Activated CD4-positive, alpha-beta memory T cell treated with anti-CD3 and anti-CD28 coated beads for 36 hours (primary cell): ENCODE results near the gene INSYN1. TPM values are rescaled to one million over a fixed set of nuclear protein-coding genes. Genes with fewer than 3 reads are reported as not detected.
"Not testable (repeated sequence)": the region's sequence is repeated elsewhere in the genome, so short reads cannot be mapped to it uniquely, and the experiment has no call there.

ENCODE experiments used
- CTCF ChIA-PET: fragments of 350-600 bp; sonication (Branson Sonifier 250); formaldehyde crosslinking; loops from one replicate; lab custom pipeline; 2021; ENCODE audit warnings: antibody characterized with exemption, inconsistent platforms; lab: Charles Lee
- POLR2A ChIA-PET: fragments of 350-600 bp; sonication (Branson Sonifier 250); formaldehyde crosslinking; loops from one replicate; lab custom pipeline; 2021; ENCODE audit warnings: antibody characterized with exemption; lab: Charles Lee
- DNase-seq: peaks from one replicate; pipeline ENCODE4 v3.0.0-alpha.2; 2020
- H3K27ac Mint-ChIP-seq: one replicate; pipeline ENCODE4 v1.8.0; 2021; ENCODE audit warnings: mixed read lengths
- H3K27me3 Mint-ChIP-seq: one replicate; pipeline ENCODE4 v1.8.0; 2021; ENCODE audit warnings: mixed read lengths
- H3K36me3 Mint-ChIP-seq: one replicate; pipeline ENCODE4 v1.8.0; 2021; ENCODE audit warnings: mixed read lengths
- H3K4me1 Mint-ChIP-seq: one replicate; pipeline ENCODE4 v1.8.0; 2021; ENCODE audit warnings: low read depth, mixed read lengths
- H3K4me3 Mint-ChIP-seq: one replicate; pipeline ENCODE4 v1.8.0; 2021; ENCODE audit warnings: mild to moderate bottlenecking, mixed read lengths
- H3K9me3 Mint-ChIP-seq: one replicate; pipeline ENCODE4 v1.8.0; 2021; ENCODE audit warnings: mixed read lengths
- intact Hi-C: fragments of 100-400 bp; cut with micrococcal nuclease; formaldehyde crosslinking; loops from one replicate; pipeline ENCODE4 v1.15.1; 2023
- total RNA-seq, 2 experiments: library from RNA; stranded (reverse); gene quantifications; one replicate each; pipeline ENCODE4 v1.2.3, GENCODE V29; 2021

INSYN1 gene
- total RNA-seq, 2 experiments from 2014 or later: not detected

DNA sequence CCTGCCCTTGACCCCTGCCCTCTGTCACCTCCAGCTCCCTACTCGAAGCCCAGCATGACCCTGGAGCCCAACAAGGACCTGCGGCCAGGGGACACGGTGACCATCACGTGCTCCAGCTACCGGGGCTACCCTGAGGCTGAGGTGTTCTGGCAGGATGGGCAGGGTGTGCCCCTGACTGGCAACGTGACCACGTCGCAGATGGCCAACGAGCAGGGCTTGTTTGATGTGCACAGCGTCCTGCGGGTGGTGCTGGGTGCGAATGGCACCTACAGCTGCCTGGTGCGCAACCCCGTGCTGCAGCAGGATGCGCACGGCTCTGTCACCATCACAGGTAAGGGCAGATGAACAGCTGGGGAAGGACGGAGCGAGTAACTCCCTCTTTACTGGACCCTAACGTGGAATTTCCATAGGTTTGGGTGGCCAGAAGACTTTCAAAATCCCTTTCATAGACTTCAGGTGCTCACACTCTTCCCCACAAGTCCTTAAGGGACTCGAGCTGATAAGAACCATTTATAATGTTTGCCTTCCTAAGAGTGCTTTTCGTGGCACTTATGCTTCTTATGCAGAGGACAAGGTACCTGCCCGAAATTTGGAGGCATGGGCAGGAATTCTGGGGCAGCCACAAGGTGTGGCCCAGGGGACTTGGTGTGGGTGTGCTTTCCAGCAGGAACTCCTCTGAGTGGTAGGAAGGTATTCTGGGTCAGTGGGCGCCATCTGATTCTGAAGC, 48.8 kb downstream of the INSYN1 start:
- POLR2A ChIA-PET: not testable (repeated sequence)

GRCh38 chr15:73703601-73704000, 49.5 kb downstream of the INSYN1 start:
- H3K27ac Mint-ChIP-seq, H3K4me3 Mint-ChIP-seq, POLR2A ChIA-PET, H3K9me3 Mint-ChIP-seq, H3K36me3 Mint-ChIP-seq, DNase-seq, H3K4me1 Mint-ChIP-seq: not testable (repeated sequence)
- intact Hi-C loops: loop anchor here (5.0 kb wide), 1 partner anchor 396 kb away; no protein-coding TSS in a partner anchor
- peaks cover 15% of the 10 kb centered on the region for H3K27me3 Mint-ChIP-seq
- CTCF ChIA-PET: interaction anchor here (1.0 to 18.1 kb wide), 6 partner anchors 12 to 150 kb away, joined by 4 to 437 read pairs (median 14); partner anchors contain the start of genes CD276 and NPTN

More for the DNA sequence above, 48.8 kb downstream of the INSYN1 start:
- not testable (repeated sequence) for H3K4me1 Mint-ChIP-seq, DNase-seq, H3K27me3 Mint-ChIP-seq, H3K36me3 Mint-ChIP-seq, H3K4me3 Mint-ChIP-seq, H3K27ac Mint-ChIP-seq, H3K9me3 Mint-ChIP-seq
- CTCF ChIA-PET: interaction anchor here (0.6 to 18.1 kb wide), 30 partner anchors 9 to 471 kb away, joined by 3 to 437 read pairs (median 5); partner anchors contain the start of genes CD276 and NPTN
- intact Hi-C loops: loop anchor here (5.0 kb wide), 1 partner anchor 397 kb away; no protein-coding TSS in a partner anchor

GRCh38 chr15:73702311-73703239, 50.6 kb downstream of the INSYN1 start:
- POLR2A ChIA-PET: interaction anchor here (0.7 kb wide), 1 partner anchor 525 kb away, joined by 3 read pairs; no protein-coding TSS in a partner anchor
- H3K27me3 Mint-ChIP-seq: peaks cover 20% of the 10 kb centered on the region
- H3K9me3 Mint-ChIP-seq, DNase-seq, H3K4me3 Mint-ChIP-seq, H3K27ac Mint-ChIP-seq, H3K36me3 Mint-ChIP-seq: not testable (repeated sequence)
- CTCF ChIA-PET: interaction anchor here (1.1 to 18.1 kb wide), 3 partner anchors 20 to 65 kb away, joined by 3 to 437 read pairs (median 432); partner anchors contain the start of genes CD276 and NPTN
- intact Hi-C loops: loop anchor here (5.0 kb wide), 1 partner anchor 395 kb away; no protein-coding TSS in a partner anchor
- peaks cover 13% of the 10 kb centered on the region for H3K4me1 Mint-ChIP-seq

DNA sequence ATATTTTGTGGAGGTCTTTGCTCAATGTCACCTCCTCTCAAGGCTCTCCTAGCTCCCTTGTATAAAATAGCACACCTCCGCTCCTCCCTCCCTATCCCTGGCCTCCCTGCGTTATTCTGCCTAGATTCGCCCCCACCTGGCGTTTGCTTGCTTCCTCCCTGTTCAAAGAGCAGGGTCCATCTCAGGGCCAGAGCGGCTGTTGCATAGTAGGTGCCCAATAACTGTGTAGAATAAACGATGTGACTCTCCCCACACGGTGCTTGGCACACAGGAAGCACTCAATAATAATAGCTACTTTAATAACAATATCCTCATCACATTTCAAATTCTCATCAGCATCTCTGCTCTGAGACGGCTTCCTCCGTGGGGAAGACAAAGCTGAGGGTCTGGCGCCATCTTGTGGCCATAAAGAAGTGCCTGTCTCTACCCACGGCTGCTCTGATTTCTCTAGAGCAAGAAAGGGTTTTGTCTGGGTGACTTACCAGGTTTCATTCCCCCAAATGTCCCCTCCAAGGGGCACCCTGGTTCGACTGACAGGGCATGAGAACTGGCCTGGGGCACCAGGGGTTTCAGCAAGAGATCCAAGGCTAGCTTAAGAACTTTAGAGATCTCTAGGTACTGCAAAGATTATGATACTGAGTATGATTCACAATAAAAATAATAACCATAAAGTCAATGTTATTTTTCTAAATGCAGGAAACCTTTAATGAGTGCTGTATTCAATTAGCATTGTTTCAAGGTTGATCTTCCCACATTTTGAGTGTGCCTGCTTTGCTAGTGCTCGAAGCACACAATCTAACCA, 52.9 kb downstream of the INSYN1 start:
- Mint-ChIP-seq H3K27me3 (peaks cover 33% of the 10 kb centered on the region), H3K27ac (peak overlapping the region; percentile 56), H3K9me3 (no peaks in the 10 kb centered on the region), H3K4me3 (peak overlapping the region; percentile 33), H3K4me1 (peaks cover 25% of the 10 kb centered on the region), H3K36me3 (no peaks in the 10 kb centered on the region)
- ChIA-PET CTCF (interaction anchor here (0.6 to 18.1 kb wide), 34 partner anchors 9 to 459 kb away, joined by 3 to 437 read pairs (median 4); partner anchors contain the start of genes CD276 and NPTN), POLR2A (interaction anchor here (1.1 kb wide), 1 partner anchor 23 kb away, joined by 3 read pairs; no protein-coding TSS in a partner anchor)
- DNase-seq: peak; percentile 85
- intact Hi-C loops: loop anchor here (1.0 to 5.0 kb wide), 5 partner anchors 23 to 459 kb away; no protein-coding TSS in a partner anchor

DNA sequence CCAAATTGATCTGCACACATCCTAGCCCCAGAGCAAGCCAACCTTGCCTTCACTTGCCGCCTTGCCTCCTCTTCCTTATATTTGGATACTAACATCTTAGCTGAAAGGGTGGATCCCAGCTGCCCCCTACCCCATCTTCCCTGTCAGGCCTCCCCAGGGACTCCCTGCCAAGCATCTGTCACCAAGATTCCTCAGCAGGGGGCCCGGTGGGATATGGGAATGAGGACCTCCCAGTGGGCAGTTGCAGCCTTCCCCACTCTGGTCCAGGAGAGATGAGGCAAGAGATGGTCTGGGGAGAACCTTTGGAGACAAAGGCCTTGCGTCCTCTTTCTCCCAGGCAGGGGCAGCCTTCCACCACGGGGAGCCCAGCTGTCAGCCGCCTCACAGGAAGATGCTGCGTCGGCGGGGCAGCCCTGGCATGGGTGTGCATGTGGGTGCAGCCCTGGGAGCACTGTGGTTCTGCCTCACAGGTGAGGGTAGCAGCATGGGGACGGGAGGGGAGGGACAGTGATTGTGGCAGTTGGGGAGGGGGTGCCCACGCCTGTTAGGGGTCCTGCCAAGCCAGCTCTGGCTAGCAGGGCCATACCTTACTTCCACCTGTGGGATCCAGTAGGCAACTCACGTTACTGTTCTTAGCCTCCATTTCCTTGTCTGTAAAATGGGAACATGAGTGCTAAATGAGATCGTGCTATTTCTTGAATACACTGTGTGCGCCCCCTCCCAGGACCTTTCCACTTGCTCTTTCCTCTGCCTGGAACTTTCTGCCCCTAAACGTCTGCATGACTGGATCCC, 53.7 kb downstream of the INSYN1 start:
- Mint-ChIP-seq H3K36me3 (no peaks in the 10 kb centered on the region), H3K27me3 (peaks cover 38% of the 10 kb centered on the region), H3K4me3 (no peak overlapping the region), H3K4me1 (peaks cover 26% of the 10 kb centered on the region), H3K27ac (no peak overlapping the region), H3K9me3 (no peaks in the 10 kb centered on the region)
- no peak for DNase-seq
- ChIA-PET POLR2A (interaction anchor here (1.1 to 1.4 kb wide), 2 partner anchors 22 to 66 kb away, joined by 3 to 4 read pairs; no protein-coding TSS in a partner anchor), CTCF (interaction anchor here (0.5 to 18.1 kb wide), 37 partner anchors 8 to 458 kb away, joined by 3 to 437 read pairs (median 4); partner anchors contain the start of genes CD276 and NPTN)
- intact Hi-C loops: loop anchor here (1.0 to 10.0 kb wide), 6 partner anchors 22 to 915 kb away; partner anchors contain the start of gene ADPGK

GRCh38 chr15:73697033-73697467, 56.1 kb downstream of the INSYN1 start:
- no peaks in the 10 kb centered on the region for H3K36me3 Mint-ChIP-seq
- H3K27me3 Mint-ChIP-seq: peaks cover 53% of the 10 kb centered on the region
- H3K4me3 Mint-ChIP-seq: peak overlapping the region; percentile 30
- intact Hi-C loops: loop anchor here (1.0 to 10.0 kb wide), 2 partner anchors 14 to 912 kb away; partner anchors contain the start of gene ADPGK
- POLR2A ChIA-PET: interaction anchor here (0.7 to 1.4 kb wide), 4 partner anchors 11 to 61 kb away, joined by 3 to 4 read pairs (median 3); partner anchors contain the start of gene CD276
- H3K4me1 Mint-ChIP-seq: peaks cover 31% of the 10 kb centered on the region
- peak; percentile 92 for DNase-seq
- H3K9me3 Mint-ChIP-seq: no peaks in the 10 kb centered on the region
- peak overlapping the region; percentile 36 for H3K27ac Mint-ChIP-seq
- CTCF ChIA-PET: interaction anchor here (1.5 to 18.1 kb wide), 5 partner anchors 8 to 137 kb away, joined by 4 to 437 read pairs (median 40); partner anchors contain the start of genes CD276 and NPTN

- no peak for DNase-seq
- Mint-ChIP-seq H3K4me1 (peaks cover 31% of the 10 kb centered on the region), H3K27me3 (peaks cover 53% of the 10 kb centered on the region), H3K27ac (peak overlapping the region; percentile 36), H3K4me3 (peak overlapping the region; percentile 30), H3K36me3 (no peaks in the 10 kb centered on the region), H3K9me3 (no peaks in the 10 kb centered on the region)
- ChIA-PET POLR2A (interaction anchor here (1.2 kb wide), 2 partner anchors 10 to 60 kb away, joined by 3 read pairs; no protein-coding TSS in a partner anchor), CTCF (interaction anchor here (1.5 to 18.1 kb wide), 5 partner anchors 8 to 137 kb away, joined by 4 to 437 read pairs (median 40); partner anchors contain the start of genes CD276 and NPTN)
- intact Hi-C loops: loop anchor here (1.0 to 10.0 kb wide), 2 partner anchors 13 to 912 kb away; partner anchors contain the start of gene ADPGK
These were observed 56.5 kb downstream of the INSYN1 start for GRCh38 chr15:73696641-73697001.

- Mint-ChIP-seq H3K27ac (peak overlapping the region; percentile 36), H3K9me3 (no peaks in the 10 kb centered on the region)
These were observed 57.1 kb downstream of the INSYN1 start for GRCh38 chr15:73695773-73696640.

GRCh38 chr15:73694419-73694818, 58.7 kb downstream of the INSYN1 start:
- H3K4me1 Mint-ChIP-seq: peaks cover 28% of the 10 kb centered on the region
- intact Hi-C loops: loop anchor here (10.0 kb wide), 1 partner anchor 910 kb away; the partner anchor contains the start of gene ADPGK
- CTCF ChIA-PET: interaction anchor here (1.2 to 18.1 kb wide), 6 partner anchors 11 to 134 kb away, joined by 3 to 437 read pairs (median 10); partner anchors contain the start of genes CD276 and NPTN
- no peaks in the 10 kb centered on the region for H3K9me3 Mint-ChIP-seq
- POLR2A ChIA-PET: interaction anchor here (1.4 kb wide), 1 partner anchor 8 kb away, joined by 3 read pairs; no protein-coding TSS in a partner anchor
- DNase-seq: no peak
- no peak overlapping the region for H3K4me3 Mint-ChIP-seq
- no peak overlapping the region for H3K27ac Mint-ChIP-seq
- H3K36me3 Mint-ChIP-seq: no peaks in the 10 kb centered on the region
- H3K27me3 Mint-ChIP-seq: peaks cover 45% of the 10 kb centered on the region

More at GRCh38 chr15:73695773-73696640, 57.1 kb downstream of the INSYN1 start:
- peaks cover 31% of the 10 kb centered on the region for H3K4me1 Mint-ChIP-seq
- ChIA-PET POLR2A (interaction anchor here (1.2 to 1.4 kb wide), 3 partner anchors 10 to 60 kb away, joined by 3 read pairs; no protein-coding TSS in a partner anchor), CTCF (interaction anchor here (1.2 to 18.1 kb wide), 7 partner anchors 9 to 135 kb away, joined by 3 to 437 read pairs (median 5); partner anchors contain the start of genes CD276 and NPTN)
- H3K36me3 Mint-ChIP-seq: no peaks in the 10 kb centered on the region
- intact Hi-C loops: loop anchor here (10.0 kb wide), 1 partner anchor 911 kb away; the partner anchor contains the start of gene ADPGK
- peaks cover 53% of the 10 kb centered on the region for H3K27me3 Mint-ChIP-seq
- H3K4me3 Mint-ChIP-seq: no peak overlapping the region
- no peak for DNase-seq
